GDM1 (cell line): ENCODE measurements around the gene TMPRSS5.
"Not testable (repeated sequence)": the region's sequence is repeated elsewhere in the genome, so short reads cannot be mapped to it uniquely, and the experiment has no call there.

ENCODE experiments used
- DNase-seq: peaks from one replicate; lab custom pipeline; 2025; lab: John Stamatoyannopoulos, UW

Gene TMPRSS5

DNA sequence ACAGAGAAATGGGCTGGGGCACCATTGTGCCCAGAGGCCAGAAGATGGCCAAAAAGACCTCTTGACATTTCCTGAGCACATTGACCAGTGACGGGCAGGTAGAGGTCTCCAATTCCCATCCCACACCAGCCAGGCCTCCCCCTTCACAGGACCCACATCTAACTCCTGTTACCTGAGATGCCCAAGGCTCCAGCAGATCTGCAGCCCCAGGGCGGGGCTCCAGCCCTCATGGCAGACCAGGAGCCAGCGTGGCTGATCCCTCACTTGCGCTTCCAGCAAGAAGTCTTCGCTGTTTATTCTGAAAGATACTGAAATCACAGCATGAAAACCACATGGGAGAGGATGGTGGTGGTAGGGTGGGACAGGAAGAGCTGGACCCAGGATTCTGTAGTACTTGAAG lies 9.0 kb downstream of the TMPRSS5 start:
- no peak for DNase-seq

DNA sequence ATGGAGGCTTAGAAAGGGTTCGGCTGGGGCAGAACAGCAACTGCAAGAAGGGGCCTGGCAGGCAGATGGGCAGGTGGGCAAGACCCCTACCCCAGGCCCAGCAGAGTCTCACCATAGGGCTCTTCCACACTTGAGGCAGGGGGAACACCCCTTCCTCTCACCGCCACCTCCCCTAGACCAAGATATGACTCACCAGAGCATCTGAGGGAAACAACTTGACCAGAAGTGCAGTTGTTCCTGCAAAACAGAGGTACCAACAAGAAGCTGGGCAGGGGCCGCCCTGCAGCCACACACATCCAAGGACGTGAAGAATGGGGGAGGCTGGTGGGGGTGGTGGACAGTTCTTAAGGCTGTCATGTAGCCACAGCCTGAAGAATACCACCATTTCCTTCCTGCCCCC lies 10.9 kb downstream of the TMPRSS5 start:
- DNase-seq: no peak

DNA sequence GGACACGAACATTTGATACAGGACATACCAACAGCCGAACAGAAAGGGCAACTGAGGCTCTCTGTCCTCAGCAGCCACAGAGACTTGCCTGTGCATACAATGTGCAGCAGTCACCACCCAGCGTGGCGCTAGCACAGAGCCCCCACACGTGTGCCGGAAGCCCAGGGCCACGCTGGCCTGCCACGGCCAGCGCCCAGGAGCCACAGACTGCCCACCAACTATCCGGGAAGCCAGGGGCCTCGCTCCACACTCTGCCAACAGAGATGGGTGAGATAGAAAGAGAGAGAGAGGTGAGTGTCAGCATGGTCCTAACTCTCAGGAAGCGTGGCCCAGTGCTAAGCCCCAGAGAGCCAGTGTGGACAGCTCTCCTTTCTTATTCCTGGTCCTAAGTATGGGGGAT lies 11.7 kb downstream of the TMPRSS5 start:
- no peak for DNase-seq

DNA sequence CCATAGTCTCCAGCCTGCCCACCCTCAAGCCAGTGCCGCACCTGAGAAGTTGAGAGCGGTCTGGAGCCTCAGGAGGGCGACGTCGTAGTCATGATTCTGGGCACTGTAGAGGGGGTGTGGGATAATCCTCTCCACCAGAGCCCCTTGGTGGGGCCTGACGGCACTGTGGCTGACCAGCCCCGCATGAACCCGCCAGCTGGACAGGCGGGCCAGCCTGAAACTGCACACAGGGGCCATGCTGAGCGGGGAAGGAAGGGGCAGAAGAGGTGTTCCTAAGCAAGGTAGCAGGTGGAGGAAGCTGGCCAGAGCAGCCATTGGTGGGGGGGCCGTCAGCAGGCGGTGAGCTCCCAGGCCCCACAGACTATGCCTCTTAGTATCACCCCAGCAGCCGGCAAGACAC lies 13.1 kb downstream of the TMPRSS5 start:
- no peak for DNase-seq

- no peak for DNase-seq
These were observed 15.2 kb downstream of the TMPRSS5 start for GRCh38 chr11:113690619-113691569.

- no peak for DNase-seq
These were observed 16.1 kb downstream of the TMPRSS5 start for GRCh38 chr11:113689768-113690618.

DNA sequence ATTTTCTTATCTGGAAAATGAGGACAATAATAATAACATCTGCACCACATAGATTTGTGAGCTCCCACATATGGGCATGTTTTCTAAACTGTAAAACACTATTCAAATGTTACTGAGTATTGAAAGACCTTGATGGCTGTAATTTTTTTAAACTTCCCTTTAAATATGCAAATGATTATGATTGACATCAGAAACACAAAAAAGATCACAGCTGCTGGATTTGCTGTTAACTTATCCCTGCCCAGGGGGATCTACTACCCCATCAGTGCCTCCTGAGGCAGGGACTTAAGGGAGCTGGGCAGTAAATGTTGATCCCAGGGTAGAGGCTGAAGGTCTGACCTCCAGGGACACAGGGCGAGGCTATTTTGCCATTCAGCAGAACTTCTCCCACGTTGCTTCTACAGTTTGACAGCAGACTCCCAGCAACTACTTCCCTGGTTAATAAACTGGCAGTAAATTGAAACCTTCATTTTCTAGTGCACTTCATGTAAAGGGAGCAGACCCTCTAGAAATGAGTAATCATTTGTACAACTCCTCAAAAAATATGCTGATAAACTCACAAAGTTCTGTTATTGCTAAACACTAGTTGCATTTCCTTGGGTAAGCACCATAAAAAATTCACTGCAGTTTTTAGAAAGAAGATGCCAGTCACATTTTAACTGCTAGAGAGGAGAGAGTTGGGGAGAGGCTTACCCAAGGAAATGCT lies 20.3 kb downstream of the TMPRSS5 start:
- no peak for DNase-seq

DNA sequence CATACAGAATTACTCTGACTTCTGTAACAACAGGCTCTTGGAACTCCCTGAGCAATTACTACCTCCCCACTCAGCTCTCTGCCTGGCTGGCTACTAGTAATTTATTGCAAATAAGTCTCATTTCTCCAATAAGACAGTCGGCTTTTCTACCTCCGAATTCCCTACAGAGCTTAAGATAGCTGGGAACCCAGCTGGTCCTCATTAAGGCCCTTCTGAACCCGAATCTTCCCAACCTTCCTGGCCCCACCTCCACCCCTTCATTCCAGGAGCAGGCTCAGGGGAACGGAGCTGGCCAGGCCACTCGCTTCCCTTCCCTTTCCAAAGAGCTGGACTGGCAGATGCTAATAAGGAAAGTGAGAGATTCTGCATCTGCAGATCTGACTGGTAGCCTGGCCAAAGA lies 21.6 kb downstream of the TMPRSS5 start:
- DNase-seq: no peak

GRCh38 chr11:113683481-113684046 lies 22.5 kb downstream of the TMPRSS5 start:
- DNase-seq: no peak

- DNase-seq: no peak
These were observed 24.2 kb downstream of the TMPRSS5 start for GRCh38 chr11:113681711-113682413.

DNA sequence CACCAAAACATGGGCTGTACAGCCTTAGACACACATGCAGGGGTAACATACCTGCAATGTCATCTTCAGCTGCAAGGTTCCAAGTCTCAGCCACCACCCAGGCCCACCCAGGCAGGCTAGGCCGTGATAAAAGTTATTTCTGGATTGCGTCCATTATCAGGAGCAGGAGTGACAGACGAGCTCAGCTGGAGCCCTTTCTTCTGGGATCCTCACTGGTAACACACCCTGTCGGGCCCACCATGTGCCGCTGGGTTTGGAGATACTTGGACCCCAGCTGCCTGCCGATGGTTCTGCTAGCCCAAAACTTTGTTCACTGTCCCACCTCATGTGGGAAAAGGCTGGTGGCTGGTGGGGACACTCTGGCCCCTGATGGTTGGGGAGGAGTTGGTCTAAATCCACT lies 24.8 kb downstream of the TMPRSS5 start:
- no peak for DNase-seq

DNA sequence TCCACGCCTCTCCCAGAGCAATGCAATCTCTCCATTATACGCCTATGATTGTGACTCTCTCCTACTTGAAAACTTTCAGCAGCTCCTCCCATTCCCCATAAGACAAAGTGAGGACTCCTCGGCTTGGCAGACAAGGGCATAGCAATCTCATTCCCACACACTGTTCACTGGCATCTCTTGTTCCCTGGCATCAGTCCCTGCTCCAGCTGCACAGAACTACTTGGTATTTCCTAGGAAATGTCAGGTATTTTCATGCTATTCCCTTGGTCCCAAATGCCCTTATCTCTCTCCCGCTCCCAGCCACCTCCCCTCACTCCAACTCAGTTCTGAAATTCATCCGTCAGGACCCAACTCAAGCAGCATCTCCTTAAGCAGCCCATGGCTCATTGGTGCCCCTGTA lies 28.4 kb downstream of the TMPRSS5 start:
- no peak for DNase-seq

- no peak for DNase-seq
These were observed 30.5 kb downstream of the TMPRSS5 start for GRCh38 chr11:113675565-113675964.

GRCh38 chr11:113675003-113675561 lies 31.0 kb downstream of the TMPRSS5 start:
- no peak for DNase-seq

- DNase-seq: no peak
These were observed 31.8 kb downstream of the TMPRSS5 start for GRCh38 chr11:113674397-113674685.

- DNase-seq: no peak
These were observed 32.3 kb downstream of the TMPRSS5 start for GRCh38 chr11:113673550-113674396.

GRCh38 chr11:113671914-113672313 lies 34.2 kb downstream of the TMPRSS5 start:
- DNase-seq: not testable (repeated sequence)

GRCh38 chr11:113670831-113671215 lies 35.3 kb downstream of the TMPRSS5 start:
- no peak for DNase-seq

- no peak for DNase-seq
These were observed 35.8 kb downstream of the TMPRSS5 start for GRCh38 chr11:113670149-113670830.

DNA sequence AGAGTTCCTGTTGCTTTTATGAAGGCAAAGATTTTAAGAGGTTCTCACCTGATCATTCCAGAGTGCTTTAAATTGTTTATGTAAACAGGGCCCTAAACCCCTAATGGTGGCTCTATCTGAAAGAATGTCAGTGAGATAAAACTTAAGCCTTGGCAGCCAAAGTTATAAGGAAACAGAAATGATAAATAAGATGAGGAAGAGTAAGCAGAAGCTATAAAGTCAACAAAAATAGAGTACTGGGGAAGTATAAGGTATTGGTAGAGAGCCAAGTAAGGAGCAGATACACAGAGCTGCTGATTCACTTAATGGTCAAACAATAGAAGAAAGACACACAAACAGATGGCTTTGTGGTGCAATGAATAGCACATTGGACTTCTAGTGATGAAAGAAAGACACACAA lies 37.9 kb downstream of the TMPRSS5 start:
- DNase-seq: no peak
